Fibroblast of mammary gland (primary cell): Measurements from ENCODE around the gene SPATA13.
A peak's percentile ranks its signal among the peaks of the same experiment; 100 is the strongest.
"Not testable (repeated sequence)": the region's sequence is repeated elsewhere in the genome, so short reads cannot be mapped to it uniquely, and the experiment has no call there.

Experiments used
- DNase-seq: peaks from one replicate; pipeline ENCODE4 v3.0.0-alpha.2; 2010; ENCODE audit warnings: low read depth
- H3K4me3 ChIP-seq: 2 replicates; pipeline ENCODE4 v1.5.1; 2011; ENCODE audit warnings: low read depth, mild to moderate bottlenecking, low read length, moderate library complexity; ENCODE audit not compliant: control insufficient read depth
- CTCF ChIP-seq: conservative IDR thresholded peaks from 2 replicates; pipeline ENCODE4 v1.5.1; 2011; ENCODE audit warnings: low read depth, low read length, inconsistent platforms; ENCODE audit not compliant: control insufficient read depth, insufficient read depth

SPATA13 gene

GRCh38 chr13:24199016-24199415, 38.5 kb downstream of the SPATA13 start:
- peak; percentile 65 for DNase-seq
- TF ChIP-seq CTCF: no peak
- H3K4me3 ChIP-seq: no peak overlapping the region

- TF ChIP-seq CTCF: no peak
- no peak overlapping the region for H3K4me3 ChIP-seq
- DNase-seq: no peak
Observed at GRCh38 chr13:24202215-24202614, 41.7 kb downstream of the SPATA13 start.

- no peak for TF ChIP-seq CTCF
- no peak for DNase-seq
- no peak overlapping the region for H3K4me3 ChIP-seq
Observed at GRCh38 chr13:24203273-24203672, 42.8 kb downstream of the SPATA13 start.

GRCh38 chr13:24203811-24204210, 43.3 kb downstream of the SPATA13 start:
- no peak overlapping the region for H3K4me3 ChIP-seq
- DNase-seq: no peak
- TF ChIP-seq CTCF: no peak

- H3K4me3 ChIP-seq, DNase-seq: not testable (repeated sequence)
Observed at GRCh38 chr13:24205076-24205475, 44.6 kb downstream of the SPATA13 start.

GRCh38 chr13:24207841-24208667, 47.5 kb downstream of the SPATA13 start:
- peak; percentile 95 for DNase-seq
- H3K4me3 ChIP-seq: no peak overlapping the region
- TF ChIP-seq CTCF: no peak

GRCh38 chr13:24209138-24209537, 48.6 kb downstream of the SPATA13 start:
- H3K4me3 ChIP-seq: no peak overlapping the region
- TF ChIP-seq CTCF: no peak
- no peak for DNase-seq
